Erythroblast (primary cell): ENCODE data around the gene CERS2.

ENCODE experiments used
- DNase-seq, 2 experiments: peaks; one replicate each; lab custom pipeline; 2025; lab: John Stamatoyannopoulos, UW
- GATA1 ChIP-seq: IDR thresholded peaks from 2 replicates; pipeline ENCODE4 v1.6.1; 2011; ENCODE audit warnings: low read depth, mild to moderate bottlenecking, control low read depth, low read length, moderate library complexity
- POLR2A ChIP-seq: IDR thresholded peaks from 2 replicates; pipeline ENCODE4 v1.6.1; 2011; ENCODE audit warnings: mild to moderate bottlenecking, low read length

CERS2 gene

DNA sequence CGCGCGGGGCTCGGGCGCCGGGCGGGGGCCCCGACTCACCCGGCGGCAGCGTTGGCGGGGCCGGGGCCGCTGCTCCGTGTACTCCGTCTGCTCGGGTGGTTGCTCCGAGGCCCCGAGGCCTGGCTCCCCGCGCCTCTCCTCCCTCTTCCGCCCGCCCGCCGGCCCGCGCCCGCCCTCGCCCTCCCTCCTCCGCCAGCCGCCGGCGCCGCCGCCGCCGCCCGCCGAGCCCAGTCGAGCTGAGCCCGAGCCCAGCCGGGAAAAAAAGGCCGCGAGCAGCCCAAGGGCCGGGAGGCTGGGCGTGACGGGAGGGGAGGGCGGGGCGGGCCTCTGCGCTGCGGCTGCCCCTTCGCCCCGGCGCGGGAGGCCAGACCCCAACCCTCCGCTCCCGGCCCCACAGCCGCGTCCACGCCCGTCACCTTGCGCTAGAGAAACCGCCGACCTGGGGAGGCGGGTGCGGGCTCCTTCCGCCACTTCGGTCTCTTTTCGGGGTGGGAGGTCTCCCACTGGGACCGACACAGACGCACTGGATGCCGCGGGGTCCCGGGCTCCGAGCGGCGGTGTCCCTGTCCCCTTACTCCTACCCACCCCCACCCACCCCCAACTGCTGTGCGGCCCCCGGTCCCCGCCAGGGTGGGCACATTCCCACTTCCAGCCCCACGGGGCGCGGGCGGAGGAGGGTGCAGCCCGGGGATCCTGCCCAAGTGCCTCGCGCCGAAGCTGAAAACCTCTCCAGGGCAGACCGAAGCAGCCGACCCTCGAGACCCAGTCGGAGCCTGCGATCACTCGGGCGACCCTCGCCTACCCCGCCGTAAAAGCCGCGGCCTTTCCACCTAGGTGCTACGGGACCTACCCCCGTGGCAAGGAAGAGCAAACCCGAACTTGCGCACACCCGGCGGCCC lies at the start of gene CERS2:
CERS2 (minus strand) TSS at position 256 of the 899 bp plus-strand sequence. CDS start 5,745 bp downstream, outside the sequence.
- DNase-seq, result peak; percentile 85 to 91
- TF ChIP-seq POLR2A (no peak), GATA1 (no peak)

DNA sequence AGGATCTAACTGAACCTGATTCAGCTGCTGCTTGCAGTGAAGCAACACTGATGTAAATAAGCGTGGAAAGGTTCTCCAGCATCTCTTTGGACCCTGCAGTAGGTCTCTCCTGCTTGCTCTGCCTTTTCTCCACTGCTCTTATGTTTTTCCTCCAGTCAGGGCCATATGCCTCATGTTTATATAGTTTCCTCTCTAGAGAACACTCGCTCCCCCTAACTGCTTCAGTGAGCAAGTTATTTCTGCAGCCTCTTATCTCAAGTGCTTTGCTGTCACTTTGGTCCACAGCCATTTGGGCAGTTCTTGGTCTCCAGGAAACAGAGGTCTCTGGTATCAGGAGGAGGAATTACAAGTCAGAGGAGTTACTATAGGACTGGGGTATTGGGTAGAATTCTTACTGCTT lies 38.9 kb upstream of the CERS2 start:
- TF ChIP-seq GATA1 (no peak), POLR2A (no peak)
- peak; percentile 75 to 81 for DNase-seq

GRCh38 chr1:151012684-151013471 lies 38.2 kb upstream of the CERS2 start:
- DNase-seq, result no peak
- no peak for TF ChIP-seq POLR2A
- TF ChIP-seq GATA1, result no peak

- TF ChIP-seq POLR2A, result no peak
- TF ChIP-seq GATA1, result no peak
- no peak for DNase-seq
Measured at GRCh38 chr1:151011154-151011850, 36.7 kb upstream of the CERS2 start.

- TF ChIP-seq GATA1 (no peak), POLR2A (no peak)
- DNase-seq, result no peak
Measured at GRCh38 chr1:151010346-151010726, 35.7 kb upstream of the CERS2 start.

DNA sequence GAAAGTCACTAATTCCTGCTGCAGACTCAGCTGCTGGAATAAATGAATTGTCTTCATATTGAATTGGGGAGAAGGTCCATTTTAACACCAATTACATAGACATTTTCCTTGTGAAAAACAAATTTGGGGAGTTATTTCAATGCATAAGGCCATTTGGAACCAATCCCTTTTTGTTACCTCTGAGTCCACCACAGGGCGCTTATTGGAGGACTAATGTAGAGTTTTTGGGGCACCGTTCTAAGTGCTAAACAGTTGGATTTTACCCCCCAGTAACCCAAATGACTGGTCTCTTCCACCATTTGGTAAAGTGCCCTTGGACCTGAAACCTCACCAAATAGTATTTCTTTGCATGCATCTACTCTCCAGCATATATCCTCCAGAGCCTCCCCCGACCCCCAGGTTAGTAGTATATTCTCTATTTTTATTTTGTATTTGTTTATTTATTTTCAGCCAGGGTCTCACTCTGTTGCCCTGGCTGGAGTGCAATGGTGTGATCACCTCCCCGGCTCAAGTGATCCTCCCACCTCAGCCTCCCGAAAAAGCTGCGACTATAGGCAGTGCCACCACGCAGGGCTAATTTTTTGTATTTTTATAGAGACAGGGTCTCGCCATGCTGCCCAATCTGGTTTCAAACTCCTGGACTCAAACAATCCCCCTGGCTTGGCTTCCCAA lies 35.2 kb upstream of the CERS2 start:
- TF ChIP-seq GATA1 (no peak), POLR2A (no peak)
- DNase-seq, result no peak

DNA sequence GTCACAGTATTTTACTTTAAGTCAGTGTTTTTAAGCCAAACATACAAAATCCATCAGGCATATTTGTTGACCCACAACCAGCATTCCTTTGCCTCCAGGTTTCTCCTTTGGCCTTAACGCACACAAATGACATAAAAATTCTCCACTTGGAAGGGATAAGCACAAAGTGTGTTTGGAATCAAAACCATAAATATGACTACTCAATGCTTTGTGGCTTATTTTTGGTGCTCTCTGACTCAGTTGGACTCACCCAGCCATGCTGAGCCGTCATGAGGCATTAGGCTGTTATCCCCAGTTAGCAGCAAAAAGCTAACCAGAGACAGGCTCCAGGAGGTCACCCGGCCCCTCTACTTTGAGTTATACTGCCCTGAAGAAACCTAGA lies 34.6 kb upstream of the CERS2 start:
- DNase-seq, result peak in 1 of 2 experiments; percentile 43
- no peak for TF ChIP-seq GATA1
- no peak for TF ChIP-seq POLR2A

DNA sequence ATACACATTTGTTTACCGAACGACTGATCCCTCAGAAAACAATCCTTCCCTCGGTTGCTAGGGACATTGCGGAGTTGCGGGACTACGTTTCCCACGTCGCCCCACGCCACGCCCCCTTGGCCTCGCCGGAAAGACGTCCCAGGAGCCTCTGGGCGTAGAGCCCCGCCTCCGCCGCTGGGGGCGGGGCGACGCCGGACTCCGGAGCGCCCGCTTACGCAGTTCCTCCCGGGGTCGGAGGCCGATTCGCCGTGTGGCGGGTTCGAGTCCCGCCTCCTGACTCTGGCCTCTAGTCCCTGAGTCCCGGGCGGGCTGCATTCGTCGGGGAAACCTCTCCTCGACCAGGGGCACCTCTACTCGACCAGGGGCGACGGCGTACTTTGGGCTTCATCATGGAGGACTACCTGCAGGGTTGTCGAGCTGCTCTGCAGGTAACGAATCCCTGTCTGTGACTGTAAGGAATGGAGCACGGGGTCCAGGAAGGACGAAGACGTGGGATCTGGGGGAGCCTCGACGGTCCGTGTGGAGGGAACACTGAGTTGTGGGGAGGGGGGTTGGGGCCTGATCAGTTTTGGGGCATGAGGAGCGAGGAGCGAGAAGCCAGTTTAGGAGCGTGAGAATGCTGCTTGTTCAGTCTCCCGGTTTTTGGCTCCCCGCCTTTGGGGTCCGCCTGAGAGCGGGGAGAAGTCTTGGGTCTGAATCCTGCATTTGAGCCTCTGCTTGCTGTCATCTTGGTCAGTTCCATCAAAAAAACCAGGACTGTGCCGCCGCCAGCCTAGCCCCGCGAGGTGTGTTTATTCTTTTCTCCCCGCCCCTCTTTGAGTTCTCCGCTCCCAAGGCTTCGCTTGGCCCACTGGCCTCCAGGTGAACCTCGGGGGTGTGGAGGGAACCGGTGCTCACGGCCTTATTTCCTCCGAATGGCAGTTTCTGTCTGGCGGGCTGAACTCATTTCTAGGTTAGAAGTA lies 33.9 kb upstream of the CERS2 start, which contains the start of gene PRUNE1:
PRUNE1 (plus strand) TSS at position 206 of the 962 bp plus-strand sequence; CDS start at position 390, 184 bp downstream.
- peak; percentile 97 for DNase-seq
- TF ChIP-seq GATA1 (no peak), POLR2A (peak; percentile 65)

DNA sequence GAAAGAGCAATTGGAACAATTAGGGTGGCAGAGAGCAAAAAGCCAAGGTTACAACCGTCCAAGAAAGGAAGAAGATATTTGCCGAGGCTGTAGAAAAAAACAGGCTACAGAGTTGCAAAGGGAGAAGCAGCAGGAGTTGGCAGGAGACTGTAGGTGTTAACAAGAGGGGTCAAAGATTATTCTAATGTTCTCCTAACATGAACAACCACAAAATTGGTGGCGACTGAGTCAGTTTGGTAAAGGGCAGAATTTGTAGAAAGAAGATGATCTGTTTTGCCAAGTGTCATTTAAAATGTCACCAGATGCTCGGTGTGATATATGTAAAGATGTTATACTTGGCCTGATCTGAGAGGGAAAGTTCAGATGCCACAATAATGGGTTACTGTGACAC lies 33.2 kb upstream of the CERS2 start:
- no peak for DNase-seq
- TF ChIP-seq POLR2A, result no peak
- TF ChIP-seq GATA1, result no peak

- TF ChIP-seq POLR2A (peak; percentile 83), GATA1 (no peak)
- DNase-seq, result peak; percentile 84 to 86
Measured at GRCh38 chr1:151006327-151007052, 31.9 kb upstream of the CERS2 start, which contains the start of gene MINDY1. Gene MINDY1, minus strand, starts transcription at chr1:151006902. Its CDS starts 4,285 bp downstream, at chr1:151002617.

- TF ChIP-seq POLR2A (no peak), GATA1 (no peak)
- DNase-seq, result no peak
Measured at GRCh38 chr1:151005729-151006319, 31.2 kb upstream of the CERS2 start.
